Naive thymus-derived CD4-positive, alpha-beta T cell (primary cell): ENCODE data around the gene F11. TPM values are rescaled to one million over a fixed set of nuclear protein-coding genes. Genes with fewer than 3 reads are reported as not detected.

Experiments used
- ATAC-seq: fragments of 150-1000 bp; cut with Tn5 transposase; 2 replicates; pipeline ENCODE4 v1.10.0; 2021; ENCODE audit warnings: mild to moderate bottlenecking, moderate library complexity
- CTCF ChIA-PET: fragments of 350-600 bp; sonication (Branson Sonifier 250); formaldehyde crosslinking; loops from one replicate; lab custom pipeline; 2021; ENCODE audit warnings: antibody characterized with exemption; lab: Charles Lee
- POLR2A ChIA-PET: fragments of 350-600 bp; sonication (Branson Sonifier 250); formaldehyde crosslinking; loops from one replicate; lab custom pipeline; 2021; ENCODE audit warnings: antibody characterized with exemption, inconsistent platforms; lab: Charles Lee
- DNase-seq, 9 donors: peaks; one replicate each; pipeline versions ENCODE4 v3.0.0 to v3.0.0-alpha.2; 2020 to 2022; ENCODE audit warnings: mixed read lengths in 1 of 9
- H3K27ac ChIP-seq: one replicate; pipeline ENCODE4 v1.7.0; 2013; ENCODE audit warnings: mild to moderate bottlenecking, low read depth, low read length, moderate library complexity
- H3K27me3 ChIP-seq, 2 donors: one replicate each; pipeline ENCODE4 v1.7.0; 2013; ENCODE audit warnings: low read length in 2 of 2, mild to moderate bottlenecking in 2 of 2, moderate library complexity in 2 of 2; ENCODE audit not compliant: control insufficient read depth in 2 of 2, insufficient read depth in 2 of 2
- H3K36me3 ChIP-seq, 3 experiments: 1 replicate in 2 of 3; 2 replicates in 1 of 3; pipeline ENCODE4 v1.7.0; 2013; ENCODE audit warnings: low read length in 3 of 3, mild to moderate bottlenecking in 3 of 3, moderate library complexity in 1 of 3; ENCODE audit not compliant: insufficient read depth in 3 of 3, control insufficient read depth in 2 of 3
- H3K4me1 ChIP-seq, 2 donors: one replicate each; pipeline ENCODE4 v1.7.0; 2013; ENCODE audit warnings: low read length in 2 of 2, mild to moderate bottlenecking in 2 of 2, moderate library complexity in 1 of 2; ENCODE audit not compliant: control insufficient read depth in 2 of 2, insufficient read depth in 2 of 2
- H3K4me3 ChIP-seq: 2 replicates; pipeline ENCODE4 v1.7.0; 2013; ENCODE audit warnings: mild to moderate bottlenecking, low read length
- H3K9me3 ChIP-seq, 3 experiments: 1 replicate in 2 of 3; 2 replicates in 1 of 3; pipeline ENCODE4 v1.7.0; 2013; ENCODE audit warnings: low read length in 3 of 3; ENCODE audit not compliant: control insufficient read depth in 2 of 3
- H3K27ac Mint-ChIP-seq, 9 donors: one replicate each; pipeline ENCODE4 v1.8.0; 2020 to 2022; ENCODE audit warnings: mixed read lengths in 9 of 9, mild to moderate bottlenecking in 8 of 9, moderate library complexity in 5 of 9, inconsistent platforms in 2 of 9
- H3K27me3 Mint-ChIP-seq, 5 donors: one replicate each; pipeline ENCODE4 v1.8.0; 2021 to 2022; ENCODE audit warnings: mixed read lengths in 5 of 5, mild to moderate bottlenecking in 1 of 5
- H3K36me3 Mint-ChIP-seq, 5 donors: one replicate each; pipeline ENCODE4 v1.8.0; 2020 to 2022; ENCODE audit warnings: mixed read lengths in 5 of 5, mild to moderate bottlenecking in 3 of 5, inconsistent platforms in 1 of 5
- H3K4me1 Mint-ChIP-seq, 7 donors: one replicate each; pipeline ENCODE4 v1.8.0; 2020 to 2022; ENCODE audit warnings: mixed read lengths in 7 of 7, mild to moderate bottlenecking in 3 of 7, inconsistent platforms in 1 of 7
- H3K4me3 Mint-ChIP-seq, 10 donors: one replicate each; pipeline ENCODE4 v1.8.0; 2020 to 2022; ENCODE audit warnings: mild to moderate bottlenecking in 10 of 10, mixed read lengths in 10 of 10, moderate library complexity in 6 of 10, inconsistent platforms in 2 of 10
- H3K9me3 Mint-ChIP-seq, 11 donors: one replicate each; pipeline ENCODE4 v1.8.0; 2020 to 2022; ENCODE audit warnings: mixed read lengths in 11 of 11, mild to moderate bottlenecking in 4 of 11, inconsistent platforms in 1 of 11, moderate library complexity in 1 of 11
- intact Hi-C, 2 donors: fragments of 100-400 bp; cut with micrococcal nuclease; formaldehyde crosslinking; loops; one replicate each; pipeline ENCODE4 v1.15.1; 2023
- polyA plus RNA-seq, 2 donors: library from polyadenylated mRNA; unstranded; fragments of 300-500 nt; fragmentation: Illumina TruSeq; gene quantifications; one replicate each; pipeline ENCODE4 v1.2.3, GENCODE V29; 2021
- total RNA-seq, 6 experiments: library from RNA in 5 of 6; stranded (reverse) in 5 of 6; gene quantifications; 1 replicate in 5 of 6; 2 replicates in 1 of 6; pipeline ENCODE4 v1.2.3 and lab custom pipeline; 2021 to 2026

Gene F11
- total and polyA plus RNA-seq, 7 experiments from 2014 or later = 0.64 TPM; not detected in 6

- peaks cover 0 to 4% (median 0%) of the 10 kb centered on the region in 3 experiments for H3K9me3 ChIP-seq
- no peak for DNase-seq
- H3K36me3 ChIP-seq = peaks cover 0 to 8% (median 0%) of the 10 kb centered on the region in 3 experiments
- no peak overlapping the region for H3K27ac Mint-ChIP-seq
- peaks cover 0 to 9% (median 5%) of the 10 kb centered on the region in 11 donors for H3K9me3 Mint-ChIP-seq
- no peak overlapping the region for H3K27ac ChIP-seq
- H3K4me3 Mint-ChIP-seq = no peak overlapping the region
- no peaks in the 10 kb centered on the region for H3K27me3 Mint-ChIP-seq
- H3K4me3 ChIP-seq = no peak overlapping the region
- H3K4me1 Mint-ChIP-seq = no peaks in the 10 kb centered on the region
- peaks cover 0 to 29% (median 19%) of the 10 kb centered on the region in 5 donors for H3K36me3 Mint-ChIP-seq
- ATAC-seq = no peak
- intact Hi-C loops = no loop called here
- H3K4me1 ChIP-seq = no peaks in the 10 kb centered on the region
- CTCF ChIA-PET = no interaction called here
- H3K27me3 ChIP-seq = no peaks in the 10 kb centered on the region
- POLR2A ChIA-PET = no interaction called here
Observed at GRCh38 chr4:186248643-186249042, 17.3 kb upstream of the F11 start.

GRCh38 chr4:186249785-186250754, 15.9 kb upstream of the F11 start:
- no peaks in the 10 kb centered on the region for H3K27me3 Mint-ChIP-seq
- ATAC-seq (no peak), DNase-seq (no peak)
- Histone ChIP-seq H3K4me1 (no peaks in the 10 kb centered on the region), H3K27me3 (no peaks in the 10 kb centered on the region), H3K27ac (no peak overlapping the region), H3K4me3 (no peak overlapping the region), H3K36me3 (peaks cover 0 to 8% (median 0%) of the 10 kb centered on the region in 3 experiments), H3K9me3 (no peaks in the 10 kb centered on the region)
- H3K27ac Mint-ChIP-seq = no peak overlapping the region
- H3K36me3 Mint-ChIP-seq = peaks cover 0 to 38% (median 26%) of the 10 kb centered on the region in 5 donors
- POLR2A ChIA-PET = no interaction called here
- H3K9me3 Mint-ChIP-seq = peaks cover 0 to 9% (median 5%) of the 10 kb centered on the region in 11 donors
- no peaks in the 10 kb centered on the region for H3K4me1 Mint-ChIP-seq
- intact Hi-C loops = no loop called here
- H3K4me3 Mint-ChIP-seq = no peak overlapping the region
- CTCF ChIA-PET = no interaction called here

GRCh38 chr4:186250760-186251159, 15.2 kb upstream of the F11 start:
- CTCF ChIA-PET = no interaction called here
- H3K27ac Mint-ChIP-seq = no peak overlapping the region
- intact Hi-C loops = no loop called here

GRCh38 chr4:186255122-186255521, 10.9 kb upstream of the F11 start:
- no peak for DNase-seq
- no peak for ATAC-seq
- intact Hi-C loops = no loop called here

More at GRCh38 chr4:186250760-186251159, 15.2 kb upstream of the F11 start:
- Mint-ChIP-seq H3K27me3 (no peaks in the 10 kb centered on the region), H3K4me3 (no peak overlapping the region), H3K36me3 (peaks cover 0 to 38% (median 25%) of the 10 kb centered on the region in 5 donors), H3K4me1 (no peaks in the 10 kb centered on the region), H3K9me3 (peaks cover 0 to 9% (median 3%) of the 10 kb centered on the region in 11 donors)
- Histone ChIP-seq H3K4me3 (no peak overlapping the region), H3K27ac (no peak overlapping the region), H3K27me3 (no peaks in the 10 kb centered on the region), H3K9me3 (no peaks in the 10 kb centered on the region), H3K36me3 (peaks cover 0 to 8% (median 0%) of the 10 kb centered on the region in 3 experiments), H3K4me1 (no peaks in the 10 kb centered on the region)
- ATAC-seq = no peak
- POLR2A ChIA-PET = no interaction called here
- DNase-seq = no peak

GRCh38 chr4:186258216-186258811, 7.7 kb upstream of the F11 start:
- H3K9me3 ChIP-seq = no peaks in the 10 kb centered on the region
- no peaks in the 10 kb centered on the region for H3K27me3 ChIP-seq
- Mint-ChIP-seq H3K4me1 (no peaks in the 10 kb centered on the region), H3K27ac (no peak overlapping the region), H3K27me3 (peaks cover 0 to 5% (median 3%) of the 10 kb centered on the region in 5 donors), H3K36me3 (peaks cover 0 to 33% (median 12%) of the 10 kb centered on the region in 5 donors), H3K9me3 (peaks cover 0 to 2% (median 0%) of the 10 kb centered on the region in 11 donors), H3K4me3 (no peak overlapping the region)
- DNase-seq (no peak), ATAC-seq (no peak)
- CTCF ChIA-PET = no interaction called here
- intact Hi-C loops = no loop called here
- H3K4me1 ChIP-seq = no peaks in the 10 kb centered on the region
- H3K4me3 ChIP-seq = no peak overlapping the region
- no peaks in the 10 kb centered on the region for H3K36me3 ChIP-seq
- POLR2A ChIA-PET = no interaction called here
- H3K27ac ChIP-seq = no peak overlapping the region

More at GRCh38 chr4:186255122-186255521, 10.9 kb upstream of the F11 start:
- peaks cover 0 to 53% (median 30%) of the 10 kb centered on the region in 5 donors for H3K36me3 Mint-ChIP-seq
- no peaks in the 10 kb centered on the region for H3K4me1 ChIP-seq
- H3K27me3 Mint-ChIP-seq = no peaks in the 10 kb centered on the region
- no peak overlapping the region for H3K4me3 Mint-ChIP-seq
- no peak overlapping the region for H3K4me3 ChIP-seq
- no peak overlapping the region for H3K27ac ChIP-seq
- ChIA-PET POLR2A (no interaction called here), CTCF (no interaction called here)
- no peaks in the 10 kb centered on the region for H3K27me3 ChIP-seq
- H3K9me3 Mint-ChIP-seq = no peaks in the 10 kb centered on the region
- no peaks in the 10 kb centered on the region for H3K9me3 ChIP-seq
- peaks cover 0 to 8% (median 0%) of the 10 kb centered on the region in 3 experiments for H3K36me3 ChIP-seq
- no peak overlapping the region for H3K27ac Mint-ChIP-seq
- H3K4me1 Mint-ChIP-seq = no peaks in the 10 kb centered on the region

GRCh38 chr4:186260117-186260503, 5.9 kb upstream of the F11 start:
- Histone ChIP-seq H3K4me3 (no peak overlapping the region), H3K9me3 (no peaks in the 10 kb centered on the region), H3K4me1 (no peaks in the 10 kb centered on the region), H3K36me3 (no peaks in the 10 kb centered on the region), H3K27ac (no peak overlapping the region), H3K27me3 (no peaks in the 10 kb centered on the region)
- no peak for DNase-seq
- H3K9me3 Mint-ChIP-seq = peaks cover 0 to 2% (median 0%) of the 10 kb centered on the region in 11 donors
- no peak for ATAC-seq
- H3K27me3 Mint-ChIP-seq = peaks cover 4 to 16% (median 12%) of the 10 kb centered on the region in 5 donors
- intact Hi-C loops = no loop called here
- POLR2A ChIA-PET = no interaction called here
- CTCF ChIA-PET = no interaction called here
- no peak overlapping the region for H3K27ac Mint-ChIP-seq
- H3K36me3 Mint-ChIP-seq = peaks cover 0 to 24% (median 5%) of the 10 kb centered on the region in 5 donors
- no peak overlapping the region for H3K4me3 Mint-ChIP-seq
- H3K4me1 Mint-ChIP-seq = no peaks in the 10 kb centered on the region
